ENCODE results near the gene CCL11. TPM values are rescaled to one million over a fixed set of nuclear protein-coding genes. Genes with fewer than 3 reads are reported as not detected.

The CCL11 gene
- total RNA-seq (2022), result not detected in 2 replicates
- Bru-seq, nascent RNA, result not detected
- BruChase-seq, experiment 1, labeled RNA remaining after a 6-hour chase, result not detected
- BruChase-seq, experiment 2, labeled RNA remaining after a 2-hour chase, result not detected
- long read RNA-seq, result 0 reads

DNA sequence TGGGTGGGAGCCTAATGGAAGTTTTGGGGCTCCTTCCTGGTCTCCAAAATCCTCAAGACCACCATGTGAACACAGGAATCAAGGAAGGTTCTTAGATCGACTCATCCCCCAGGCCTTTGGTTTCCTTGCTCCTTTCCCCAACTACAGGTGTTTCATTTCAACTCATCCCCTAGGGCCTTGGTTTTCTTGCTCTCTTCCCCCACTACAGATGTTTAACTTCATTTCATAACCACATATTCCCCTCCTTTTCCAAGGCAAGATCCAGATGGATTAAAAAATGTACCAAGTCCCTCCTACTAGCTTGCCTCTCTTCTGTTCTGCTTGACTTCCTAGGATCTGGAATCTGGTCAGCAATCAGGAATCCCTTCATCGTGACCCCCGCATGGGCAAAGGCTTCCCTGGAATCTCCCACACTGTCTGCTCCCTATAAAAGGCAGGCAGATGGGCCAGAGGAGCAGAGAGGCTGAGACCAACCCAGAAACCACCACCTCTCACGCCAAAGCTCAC is at the start of gene CCL11:
Gene CCL11 (plus strand): TSS at position 457 of the 507 bp plus-strand sequence. CDS start 67 bp downstream, outside the sequence.
- H3K4me3 Mint-ChIP-seq (ENCODE audit: low read depth, unreplicated experiment), result no peak within 1 kb of the TSS
- H3K27ac Mint-ChIP-seq (ENCODE audit: unreplicated experiment), result no peak within 1 kb of the TSS
- TF ChIP-seq, protein P1, sequence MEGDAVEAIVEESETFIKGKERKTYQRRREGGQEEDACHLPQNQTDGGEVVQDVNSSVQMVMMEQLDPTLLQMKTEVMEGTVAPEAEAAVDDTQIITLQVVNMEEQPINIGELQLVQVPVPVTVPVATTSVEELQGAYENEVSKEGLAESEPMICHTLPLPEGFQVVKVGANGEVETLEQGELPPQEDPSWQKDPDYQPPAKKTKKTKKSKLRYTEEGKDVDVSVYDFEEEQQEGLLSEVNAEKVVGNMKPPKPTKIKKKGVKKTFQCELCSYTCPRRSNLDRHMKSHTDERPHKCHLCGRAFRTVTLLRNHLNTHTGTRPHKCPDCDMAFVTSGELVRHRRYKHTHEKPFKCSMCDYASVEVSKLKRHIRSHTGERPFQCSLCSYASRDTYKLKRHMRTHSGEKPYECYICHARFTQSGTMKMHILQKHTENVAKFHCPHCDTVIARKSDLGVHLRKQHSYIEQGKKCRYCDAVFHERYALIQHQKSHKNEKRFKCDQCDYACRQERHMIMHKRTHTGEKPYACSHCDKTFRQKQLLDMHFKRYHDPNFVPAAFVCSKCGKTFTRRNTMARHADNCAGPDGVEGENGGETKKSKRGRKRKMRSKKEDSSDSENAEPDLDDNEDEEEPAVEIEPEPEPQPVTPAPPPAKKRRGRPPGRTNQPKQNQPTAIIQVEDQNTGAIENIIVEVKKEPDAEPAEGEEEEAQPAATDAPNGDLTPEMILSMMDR (IDR thresholded peaks at IDR 0.05; ENCODE audit: unreplicated experiment), result no peak
- no peak for DNase-seq
- no peaks in the 10 kb centered on the region for H3K4me1 Mint-ChIP-seq (ENCODE audit: low read depth, unreplicated experiment)
- intact Hi-C loops (cut with micrococcal nuclease; ENCODE audit: unreplicated experiment), result no loop called here
- no peaks in the 10 kb centered on the region for H3K36me3 Mint-ChIP-seq (ENCODE audit: insufficient read depth, unreplicated experiment)
- CTCF ChIA-PET, result no interaction called here
- H3K27me3 Mint-ChIP-seq (ENCODE audit: unreplicated experiment), result peaks cover 82% of the 10 kb centered on the region
- no TSS peak for BruUV-seq (replicated peaks)
- no peaks in the 10 kb centered on the region for H3K9me3 Mint-ChIP-seq (ENCODE audit: low read depth, unreplicated experiment)

DNA sequence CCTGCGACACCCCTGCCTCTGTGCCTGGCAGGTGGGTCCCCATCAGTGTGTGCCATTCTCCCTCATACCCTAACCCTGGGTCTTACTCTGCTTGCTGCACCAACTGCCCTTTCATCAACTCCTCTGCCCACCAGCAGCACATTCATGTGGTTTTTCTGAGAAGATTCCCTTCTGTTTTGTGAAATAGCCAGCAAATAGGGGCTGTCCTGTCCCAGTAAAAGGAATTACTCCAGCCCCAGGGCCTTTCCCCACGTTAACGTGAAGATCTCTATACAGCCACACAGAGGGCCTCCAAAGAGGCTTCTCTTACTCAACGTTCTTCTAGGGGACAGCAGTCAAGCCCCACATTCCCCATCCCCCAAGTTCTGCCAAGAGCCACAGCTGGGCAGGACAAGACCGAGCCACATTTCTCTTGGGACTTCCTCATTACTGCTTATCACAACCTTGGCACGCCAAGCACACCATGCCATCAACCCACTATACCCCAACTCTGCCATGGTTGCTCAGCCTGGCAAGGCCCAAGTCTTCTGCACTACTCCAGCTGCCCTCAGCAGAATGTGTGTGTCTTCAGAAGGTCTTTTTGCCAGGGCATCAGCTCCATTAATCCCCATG is 49.2 kb upstream of the CCL11 start:
- TF ChIP-seq, protein P1 (IDR thresholded peaks at IDR 0.05; ENCODE audit: unreplicated experiment), result no peak
- no peaks in the 10 kb centered on the region for H3K4me1 Mint-ChIP-seq (ENCODE audit: low read depth, unreplicated experiment)
- intact Hi-C loops (cut with micrococcal nuclease; ENCODE audit: unreplicated experiment), result no loop called here
- no peaks in the 10 kb centered on the region for H3K9me3 Mint-ChIP-seq (ENCODE audit: low read depth, unreplicated experiment)
- CTCF ChIA-PET, result no interaction called here
- peaks cover 26% of the 10 kb centered on the region for H3K27me3 Mint-ChIP-seq (ENCODE audit: unreplicated experiment)
- H3K4me3 Mint-ChIP-seq (ENCODE audit: low read depth, unreplicated experiment), result no peak overlapping the region
- no peaks in the 10 kb centered on the region for H3K36me3 Mint-ChIP-seq (ENCODE audit: insufficient read depth, unreplicated experiment)
- DNase-seq, result no peak
- BruUV-seq (replicated peaks), result no TSS peak
- no peak overlapping the region for H3K27ac Mint-ChIP-seq (ENCODE audit: unreplicated experiment)

DNA sequence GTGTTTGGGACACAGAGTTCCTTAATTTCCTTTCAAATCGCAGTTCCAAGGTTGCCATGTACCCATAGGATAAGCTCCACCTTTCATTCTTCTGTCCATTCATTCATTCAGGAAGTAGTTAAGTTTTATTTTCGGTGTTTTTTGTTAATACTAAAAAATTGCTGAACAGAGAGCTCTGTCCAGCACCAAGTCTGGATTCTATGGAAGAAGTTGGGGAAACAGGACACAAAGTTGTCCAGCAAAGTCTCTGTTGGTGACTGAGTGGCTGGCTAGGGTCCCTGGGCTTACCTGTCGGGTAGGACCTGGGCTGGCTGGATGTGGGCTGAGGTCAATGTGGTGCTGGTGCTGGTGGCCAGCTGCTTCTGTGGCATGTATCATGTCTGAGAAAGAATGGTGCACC is 48.1 kb upstream of the CCL11 start:
- Mint-ChIP-seq H3K4me1 (ENCODE audit: low read depth, unreplicated experiment) (no peaks in the 10 kb centered on the region), H3K27me3 (ENCODE audit: unreplicated experiment) (peaks cover 26% of the 10 kb centered on the region), H3K4me3 (ENCODE audit: low read depth, unreplicated experiment) (no peak overlapping the region), H3K36me3 (ENCODE audit: insufficient read depth, unreplicated experiment) (no peaks in the 10 kb centered on the region), H3K9me3 (ENCODE audit: low read depth, unreplicated experiment) (no peaks in the 10 kb centered on the region), H3K27ac (ENCODE audit: unreplicated experiment) (no peak overlapping the region)
- DNase-seq, result no peak
- CTCF ChIA-PET, result no interaction called here
- TF ChIP-seq, protein P1 (IDR thresholded peaks at IDR 0.05; ENCODE audit: unreplicated experiment), result no peak
- intact Hi-C loops (cut with micrococcal nuclease; ENCODE audit: unreplicated experiment), result no loop called here
- no TSS peak for BruUV-seq (replicated peaks)

DNA sequence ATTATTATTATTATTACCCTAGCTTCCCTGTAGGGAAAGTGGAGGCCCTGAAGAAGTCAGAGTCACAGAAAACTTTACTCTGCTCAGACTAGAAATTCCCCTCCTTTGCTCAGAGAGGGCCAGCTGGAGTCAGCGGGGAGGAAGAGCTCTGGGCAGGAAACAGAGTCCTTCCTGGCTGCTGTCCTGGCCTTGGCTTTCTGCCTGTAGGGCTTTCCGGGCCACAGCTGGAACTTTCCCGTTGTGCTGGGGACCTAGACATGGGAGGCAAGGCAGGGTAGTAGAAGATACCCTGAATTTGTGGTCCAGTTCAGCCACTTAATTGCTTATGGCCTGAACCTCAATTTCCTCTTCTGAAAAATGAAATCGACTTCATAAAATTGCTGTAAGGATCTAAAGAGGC is 44.5 kb upstream of the CCL11 start:
- TF ChIP-seq, protein P1 (IDR thresholded peaks at IDR 0.05; ENCODE audit: unreplicated experiment), result no peak
- H3K9me3 Mint-ChIP-seq (ENCODE audit: low read depth, unreplicated experiment), result no peaks in the 10 kb centered on the region
- CTCF ChIA-PET, result no interaction called here
- DNase-seq, result no peak
- no peaks in the 10 kb centered on the region for H3K4me1 Mint-ChIP-seq (ENCODE audit: low read depth, unreplicated experiment)
- intact Hi-C loops (cut with micrococcal nuclease; ENCODE audit: unreplicated experiment), result no loop called here
- BruUV-seq (replicated peaks), result no TSS peak
- no peak overlapping the region for H3K4me3 Mint-ChIP-seq (ENCODE audit: low read depth, unreplicated experiment)
- peaks cover 26% of the 10 kb centered on the region for H3K27me3 Mint-ChIP-seq (ENCODE audit: unreplicated experiment)
- no peak overlapping the region for H3K27ac Mint-ChIP-seq (ENCODE audit: unreplicated experiment)
- H3K36me3 Mint-ChIP-seq (ENCODE audit: insufficient read depth, unreplicated experiment), result no peaks in the 10 kb centered on the region
